Measurements from ENCODE around the gene CD99. TPM values are rescaled to one million over a fixed set of nuclear protein-coding genes. Genes with fewer than 3 reads are reported as not detected.

The CD99 gene
- total RNA-seq, 1 experiment from 2014 or later = 407 TPM

DNA sequence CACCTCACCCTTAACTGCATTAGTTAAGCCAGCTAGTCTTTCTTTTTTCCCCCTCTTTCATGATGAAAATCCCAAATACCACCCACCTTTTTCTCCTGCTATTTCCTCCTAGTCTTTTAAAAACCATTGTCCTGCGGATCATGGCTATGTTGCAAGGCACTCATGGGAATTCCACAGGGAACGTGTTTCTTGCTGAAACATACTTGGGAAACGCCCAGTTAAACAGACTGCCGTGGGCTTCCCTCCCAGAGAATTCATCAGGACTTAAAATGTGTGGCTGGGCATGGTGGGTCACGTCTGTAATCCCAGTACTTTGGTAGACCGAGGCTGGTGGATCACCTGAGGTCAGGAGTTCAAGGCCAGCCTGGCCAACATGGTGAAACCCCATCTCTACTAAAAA lies 92.9 kb downstream of the CD99 start:
- H3K4me3 ChIP-seq (ENCODE audit: low read depth, low read length) = no peak overlapping the region
- Mint-ChIP-seq H3K36me3 (ENCODE audit: insufficient read depth, unreplicated experiment) (no peaks in the 10 kb centered on the region), H3K4me3 (ENCODE audit: unreplicated experiment) (no peak overlapping the region), H3K9me3 (ENCODE audit: unreplicated experiment) (no peaks in the 10 kb centered on the region), H3K4me1 (ENCODE audit: low read depth, unreplicated experiment) (peaks cover 31% of the 10 kb centered on the region), H3K27me3 (ENCODE audit: insufficient read depth, unreplicated experiment) (no peaks in the 10 kb centered on the region), H3K27ac (ENCODE audit: unreplicated experiment) (no peak overlapping the region)
- TF ChIP-seq, protein P1, sequence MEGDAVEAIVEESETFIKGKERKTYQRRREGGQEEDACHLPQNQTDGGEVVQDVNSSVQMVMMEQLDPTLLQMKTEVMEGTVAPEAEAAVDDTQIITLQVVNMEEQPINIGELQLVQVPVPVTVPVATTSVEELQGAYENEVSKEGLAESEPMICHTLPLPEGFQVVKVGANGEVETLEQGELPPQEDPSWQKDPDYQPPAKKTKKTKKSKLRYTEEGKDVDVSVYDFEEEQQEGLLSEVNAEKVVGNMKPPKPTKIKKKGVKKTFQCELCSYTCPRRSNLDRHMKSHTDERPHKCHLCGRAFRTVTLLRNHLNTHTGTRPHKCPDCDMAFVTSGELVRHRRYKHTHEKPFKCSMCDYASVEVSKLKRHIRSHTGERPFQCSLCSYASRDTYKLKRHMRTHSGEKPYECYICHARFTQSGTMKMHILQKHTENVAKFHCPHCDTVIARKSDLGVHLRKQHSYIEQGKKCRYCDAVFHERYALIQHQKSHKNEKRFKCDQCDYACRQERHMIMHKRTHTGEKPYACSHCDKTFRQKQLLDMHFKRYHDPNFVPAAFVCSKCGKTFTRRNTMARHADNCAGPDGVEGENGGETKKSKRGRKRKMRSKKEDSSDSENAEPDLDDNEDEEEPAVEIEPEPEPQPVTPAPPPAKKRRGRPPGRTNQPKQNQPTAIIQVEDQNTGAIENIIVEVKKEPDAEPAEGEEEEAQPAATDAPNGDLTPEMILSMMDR (IDR thresholded peaks at IDR 0.05; ENCODE audit: insufficient read depth in 1 of 2, low read depth in 1 of 2, low read length in 1 of 2, severe bottlenecking in 1 of 2, unreplicated experiment in 1 of 2) = no peak
- ChIA-PET POLR2A (no interaction called here), CTCF (no interaction called here)
- no peaks in the 10 kb centered on the region for H3K9me3 ChIP-seq
- DNase-seq = no peak
- intact Hi-C loops (cut with micrococcal nuclease; ENCODE audit: unreplicated experiment) = no loop called here
- H3K36me3 ChIP-seq (ENCODE audit: control insufficient read depth, insufficient read depth, low read length) = no peaks in the 10 kb centered on the region
- no TSS peak for BruUV-seq (replicated peaks)
- H3K4me1 ChIP-seq = peaks cover 20% of the 10 kb centered on the region
- no peaks in the 10 kb centered on the region for H3K27me3 ChIP-seq (replicated peaks; ENCODE audit: control insufficient read depth, insufficient read depth, low read length)

GRCh38 chrX:2785538-2785937 lies 94.4 kb downstream of the CD99 start:
- Histone ChIP-seq H3K27me3 (replicated peaks; ENCODE audit: control insufficient read depth, insufficient read depth, low read length) (no peaks in the 10 kb centered on the region), H3K36me3 (ENCODE audit: control insufficient read depth, insufficient read depth, low read length) (no peaks in the 10 kb centered on the region), H3K4me1 (peaks cover 13% of the 10 kb centered on the region), H3K9me3 (no peaks in the 10 kb centered on the region), H3K4me3 (ENCODE audit: low read depth, low read length) (no peak overlapping the region)
- Mint-ChIP-seq H3K36me3 (ENCODE audit: insufficient read depth, unreplicated experiment) (no peaks in the 10 kb centered on the region), H3K4me3 (ENCODE audit: unreplicated experiment) (no peak overlapping the region), H3K27me3 (ENCODE audit: insufficient read depth, unreplicated experiment) (no peaks in the 10 kb centered on the region), H3K9me3 (ENCODE audit: unreplicated experiment) (no peaks in the 10 kb centered on the region), H3K27ac (ENCODE audit: unreplicated experiment) (no peak overlapping the region), H3K4me1 (ENCODE audit: low read depth, unreplicated experiment) (peaks cover 22% of the 10 kb centered on the region)
- intact Hi-C loops (cut with micrococcal nuclease; ENCODE audit: unreplicated experiment) = no loop called here
- no peak for DNase-seq
- BruUV-seq (replicated peaks) = no TSS peak
- POLR2A ChIA-PET = no interaction called here
- TF ChIP-seq, protein P1 (IDR thresholded peaks at IDR 0.05; ENCODE audit: insufficient read depth in 1 of 2, low read depth in 1 of 2, low read length in 1 of 2, severe bottlenecking in 1 of 2, unreplicated experiment in 1 of 2) = no peak
- CTCF ChIA-PET = interaction anchor here (0.7 kb wide), 1 partner anchor 26 kb away, joined by 3 read pairs; no protein-coding TSS in a partner anchor

DNA sequence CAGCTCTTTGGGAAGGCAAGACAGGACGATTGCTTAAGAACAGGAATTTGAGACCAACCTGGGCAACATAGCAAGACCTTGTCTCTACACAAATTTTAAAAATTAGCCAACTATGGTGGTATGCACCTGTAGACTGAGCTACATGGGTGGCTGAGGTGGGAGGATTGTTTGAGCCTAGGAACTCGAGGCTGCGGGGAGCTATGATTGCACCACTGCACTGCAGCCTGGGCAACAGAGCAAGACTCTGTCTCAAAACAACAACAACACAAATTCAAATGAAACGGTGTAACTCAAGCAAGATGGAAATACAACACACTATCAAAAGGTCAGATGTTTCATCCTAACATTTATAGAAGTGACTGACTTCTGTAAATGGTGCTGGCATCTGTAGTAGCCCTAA lies 97.9 kb downstream of the CD99 start:
- ChIA-PET CTCF (interaction anchor here (1.1 kb wide), 1 partner anchor 30 kb away, joined by 4 read pairs; no protein-coding TSS in a partner anchor), POLR2A (no interaction called here)
- H3K36me3 Mint-ChIP-seq (ENCODE audit: insufficient read depth, unreplicated experiment) = no peaks in the 10 kb centered on the region
- no peaks in the 10 kb centered on the region for H3K9me3 ChIP-seq
- no TSS peak for BruUV-seq (replicated peaks)
- DNase-seq = no peak
- no peaks in the 10 kb centered on the region for H3K27me3 Mint-ChIP-seq (ENCODE audit: insufficient read depth, unreplicated experiment)
- no peak overlapping the region for H3K4me3 ChIP-seq (ENCODE audit: low read depth, low read length)
- H3K4me3 Mint-ChIP-seq (ENCODE audit: unreplicated experiment) = no peak overlapping the region
- TF ChIP-seq, protein P1 (IDR thresholded peaks at IDR 0.05; ENCODE audit: insufficient read depth in 1 of 2, low read depth in 1 of 2, low read length in 1 of 2, severe bottlenecking in 1 of 2, unreplicated experiment in 1 of 2) = no peak
- intact Hi-C loops (cut with micrococcal nuclease; ENCODE audit: unreplicated experiment) = no loop called here
- H3K4me1 Mint-ChIP-seq (ENCODE audit: low read depth, unreplicated experiment) = peaks cover 6% of the 10 kb centered on the region
- no peaks in the 10 kb centered on the region for H3K4me1 ChIP-seq
- no peak overlapping the region for H3K27ac Mint-ChIP-seq (ENCODE audit: unreplicated experiment)
- H3K9me3 Mint-ChIP-seq (ENCODE audit: unreplicated experiment) = no peaks in the 10 kb centered on the region
- no peaks in the 10 kb centered on the region for H3K27me3 ChIP-seq (replicated peaks; ENCODE audit: control insufficient read depth, insufficient read depth, low read length)
- no peaks in the 10 kb centered on the region for H3K36me3 ChIP-seq (ENCODE audit: control insufficient read depth, insufficient read depth, low read length)
